ENCODE results near the gene INSRR.

INSRR gene

GRCh38 chr1:156883919-156884318 is 25.0 kb upstream of the INSRR start:
- in situ Hi-C loops (cut with MboI; ENCODE audit: low sequenced_read_pairs, unreplicated experiment): no loop called here
- no peak for DNase-seq (ENCODE audit: low spot score)
- no peak for TF ChIP-seq CTCF (IDR thresholded peaks at IDR 0.05; ENCODE audit: borderline replicate concordance, control extremely low read depth, extremely low read depth, insufficient read depth, missing control alignments)

DNA sequence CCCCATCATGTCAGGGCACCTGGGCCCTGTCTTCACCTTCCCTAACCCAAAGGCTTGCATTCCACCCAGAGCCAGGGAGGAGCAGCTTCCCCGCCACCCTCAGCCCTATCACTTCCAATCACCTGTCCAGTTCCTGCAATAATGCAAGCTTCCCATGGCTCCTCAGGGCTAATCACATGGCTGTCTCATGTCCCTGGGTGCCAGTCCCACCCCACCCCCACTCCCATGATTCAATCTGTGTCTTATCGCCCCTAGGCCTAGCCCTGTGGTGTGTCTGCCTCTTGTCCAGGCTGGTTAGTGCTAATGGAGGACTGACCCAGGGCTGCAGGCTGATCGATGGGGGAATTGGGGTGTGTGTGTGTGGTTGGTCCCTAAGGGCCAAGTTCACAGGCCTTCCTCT is 23.6 kb upstream of the INSRR start:
- no peak for TF ChIP-seq CTCF (IDR thresholded peaks at IDR 0.05; ENCODE audit: borderline replicate concordance, control extremely low read depth, extremely low read depth, insufficient read depth, missing control alignments)
- DNase-seq (ENCODE audit: low spot score): no peak
- in situ Hi-C loops (cut with MboI; ENCODE audit: low sequenced_read_pairs, unreplicated experiment): no loop called here

DNA sequence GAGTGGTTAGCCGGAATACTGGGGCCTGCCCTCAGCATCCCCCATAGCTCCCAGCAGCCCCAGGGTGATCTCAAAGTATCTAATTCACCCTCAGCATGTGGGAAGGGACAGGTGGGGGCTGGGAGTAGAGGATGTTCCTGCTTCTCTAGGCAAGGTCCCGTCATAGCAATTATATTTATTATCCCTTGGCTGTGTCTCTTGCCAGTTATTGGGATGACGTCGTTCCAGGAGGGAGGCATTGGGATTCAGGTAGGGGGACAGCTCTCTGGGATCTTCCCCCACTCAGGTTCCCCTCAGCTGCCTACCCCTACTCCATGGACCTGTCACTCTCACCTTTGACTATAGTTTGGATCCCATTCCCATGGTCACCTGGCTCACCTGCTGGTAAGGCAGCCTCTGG is 22.7 kb upstream of the INSRR start:
- in situ Hi-C loops (cut with MboI; ENCODE audit: low sequenced_read_pairs, unreplicated experiment): no loop called here
- DNase-seq (ENCODE audit: low spot score): no peak
- TF ChIP-seq CTCF (IDR thresholded peaks at IDR 0.05; ENCODE audit: borderline replicate concordance, control extremely low read depth, extremely low read depth, insufficient read depth, missing control alignments): no peak

DNA sequence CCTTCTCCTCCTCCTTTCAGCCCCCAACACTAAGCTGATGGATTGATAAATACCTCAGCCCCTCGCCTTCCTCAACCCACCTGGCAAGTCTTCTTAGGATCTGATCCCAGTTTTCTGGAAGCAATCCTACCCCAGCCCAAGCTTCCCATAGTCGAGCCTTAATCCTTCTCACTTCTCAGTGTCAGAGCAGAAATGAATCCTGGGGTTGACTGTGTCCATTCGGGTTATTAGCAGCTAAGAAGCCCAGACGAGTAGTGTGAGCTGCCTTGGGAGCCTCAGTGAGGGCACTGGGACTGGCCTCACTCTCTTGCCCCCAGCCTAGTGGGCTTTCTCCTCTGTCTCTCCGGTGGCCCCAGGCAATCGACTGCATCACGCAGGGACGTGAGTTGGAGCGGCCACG is 22.2 kb upstream of the INSRR start:
- in situ Hi-C loops (cut with MboI; ENCODE audit: low sequenced_read_pairs, unreplicated experiment): no loop called here
- TF ChIP-seq CTCF (IDR thresholded peaks at IDR 0.05; ENCODE audit: borderline replicate concordance, control extremely low read depth, extremely low read depth, insufficient read depth, missing control alignments): no peak
- no peak for DNase-seq (ENCODE audit: low spot score)

DNA sequence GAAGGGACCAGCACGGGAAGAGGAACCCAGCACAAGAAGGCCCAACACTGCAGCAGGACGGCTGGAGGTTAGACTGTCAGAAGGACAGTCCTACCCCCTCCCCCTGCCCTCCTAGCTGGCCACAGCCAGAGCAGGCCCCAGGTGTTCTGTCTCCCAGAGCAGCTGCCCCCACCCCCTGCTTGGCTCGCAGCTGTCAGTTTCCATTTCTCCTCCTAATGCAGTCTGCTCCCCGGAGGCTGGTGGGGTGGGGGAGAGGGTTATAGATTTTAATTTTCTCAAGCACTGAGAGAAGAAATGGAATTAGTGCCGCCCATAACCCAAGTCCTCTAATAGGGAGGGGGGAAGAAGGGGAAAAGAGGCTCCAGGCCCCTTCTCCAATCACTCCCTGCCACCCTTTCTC is 21.6 kb upstream of the INSRR start:
- DNase-seq (ENCODE audit: low spot score): no peak
- TF ChIP-seq CTCF (IDR thresholded peaks at IDR 0.05; ENCODE audit: borderline replicate concordance, control extremely low read depth, extremely low read depth, insufficient read depth, missing control alignments): no peak
- in situ Hi-C loops (cut with MboI; ENCODE audit: low sequenced_read_pairs, unreplicated experiment): no loop called here

GRCh38 chr1:156879876-156880275 is 21.0 kb upstream of the INSRR start:
- no peak for DNase-seq (ENCODE audit: low spot score)
- in situ Hi-C loops (cut with MboI; ENCODE audit: low sequenced_read_pairs, unreplicated experiment): no loop called here
- TF ChIP-seq CTCF (IDR thresholded peaks at IDR 0.05; ENCODE audit: borderline replicate concordance, control extremely low read depth, extremely low read depth, insufficient read depth, missing control alignments): no peak

Measured in GM13976 (cell line).